HCT116 (cell line): ENCODE results near the gene ESR1.

Source experiments
- EGR1 ChIP-seq: IDR thresholded peaks from 2 replicates; pipeline ENCODE4 v1.6.1; 2012; ENCODE audit warnings: low read depth
- EZH2 ChIP-seq: fragments of 200-600 bp; sonication (generic); IDR thresholded peaks from 2 replicates; pipeline ENCODE4 v1.6.1; 2017; ENCODE audit warnings: antibody characterized with exemption, mixed run types
- EZH2phosphoT487 ChIP-seq: fragments of 200-600 bp; IDR thresholded peaks from 2 replicates; pipeline ENCODE4 v1.6.1; 2018; ENCODE audit warnings: antibody characterized with exemption, borderline replicate concordance
- POLR2AphosphoS5 ChIP-seq: IDR thresholded peaks from 2 replicates; pipeline ENCODE4 v1.6.1; 2011; ENCODE audit warnings: mild to moderate bottlenecking, low read depth, low read length, moderate library complexity
- TCF7L2 ChIP-seq: IDR thresholded peaks from 2 replicates; pipeline ENCODE4 v1.7.0; 2011; ENCODE audit warnings: borderline replicate concordance, inconsistent platforms; ENCODE audit not compliant: insufficient read depth, insufficient read length; ENCODE audit errors: extremely low read depth
- TF ChIP-seq, protein P1 (sequence below), 3 experiments: fragments of 200-600 bp in 1 of 3; sonication (generic) in 1 of 3; IDR thresholded peaks in 2 of 3; conservative IDR thresholded peaks in 1 of 3; 2 replicates each; pipeline ENCODE4 v1.5.1; 2012 to 2017; ENCODE audit warnings: low read depth in 2 of 3, low read length in 2 of 3, antibody characterized with exemption in 1 of 3, borderline replicate concordance in 1 of 3, control low read depth in 1 of 3, mild to moderate bottlenecking in 1 of 3, mixed read lengths in 1 of 3, mixed run types in 1 of 3, moderate library complexity in 1 of 3; ENCODE audit not compliant: insufficient read depth in 1 of 3
- TF ChIP-seq, protein P2 (sequence below): IDR thresholded peaks from 2 replicates; pipeline ENCODE4 v1.6.1; 2012
- TF ChIP-seq, protein P3 (sequence below): IDR thresholded peaks from 2 replicates; pipeline ENCODE4 v1.6.1; 2011; ENCODE audit warnings: mild to moderate bottlenecking, low read length, moderate library complexity; ENCODE audit not compliant: insufficient replicate concordance; ENCODE audit errors: extremely low read depth

DNA sequence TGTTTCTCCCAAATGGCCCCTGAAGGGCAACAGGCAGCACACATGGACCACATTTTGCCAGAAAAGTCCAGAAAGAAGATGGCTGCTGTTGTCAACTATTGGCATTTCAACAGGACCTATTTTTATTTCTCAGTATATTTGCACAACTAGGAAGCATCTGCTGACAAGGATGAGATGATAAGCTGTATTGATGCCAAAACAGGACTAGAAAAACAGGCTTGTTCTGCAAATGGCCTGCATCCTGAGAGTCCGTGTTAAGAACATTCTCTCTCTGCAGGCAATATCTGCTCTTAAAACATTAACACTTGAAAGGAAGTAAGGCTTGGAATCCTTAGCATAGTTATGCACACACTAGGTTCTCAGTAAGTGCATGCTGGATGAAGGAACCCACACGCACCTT, 283.7 kb downstream of the ESR1 start:
- TF ChIP-seq, protein P1, sequence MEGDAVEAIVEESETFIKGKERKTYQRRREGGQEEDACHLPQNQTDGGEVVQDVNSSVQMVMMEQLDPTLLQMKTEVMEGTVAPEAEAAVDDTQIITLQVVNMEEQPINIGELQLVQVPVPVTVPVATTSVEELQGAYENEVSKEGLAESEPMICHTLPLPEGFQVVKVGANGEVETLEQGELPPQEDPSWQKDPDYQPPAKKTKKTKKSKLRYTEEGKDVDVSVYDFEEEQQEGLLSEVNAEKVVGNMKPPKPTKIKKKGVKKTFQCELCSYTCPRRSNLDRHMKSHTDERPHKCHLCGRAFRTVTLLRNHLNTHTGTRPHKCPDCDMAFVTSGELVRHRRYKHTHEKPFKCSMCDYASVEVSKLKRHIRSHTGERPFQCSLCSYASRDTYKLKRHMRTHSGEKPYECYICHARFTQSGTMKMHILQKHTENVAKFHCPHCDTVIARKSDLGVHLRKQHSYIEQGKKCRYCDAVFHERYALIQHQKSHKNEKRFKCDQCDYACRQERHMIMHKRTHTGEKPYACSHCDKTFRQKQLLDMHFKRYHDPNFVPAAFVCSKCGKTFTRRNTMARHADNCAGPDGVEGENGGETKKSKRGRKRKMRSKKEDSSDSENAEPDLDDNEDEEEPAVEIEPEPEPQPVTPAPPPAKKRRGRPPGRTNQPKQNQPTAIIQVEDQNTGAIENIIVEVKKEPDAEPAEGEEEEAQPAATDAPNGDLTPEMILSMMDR (IDR thresholded peaks at IDR 0.05 in 2 of 3, conservative IDR thresholded peaks at IDR 0.05 in 1 of 3; ENCODE audit: borderline replicate concordance in 1 of 3, insufficient read depth in 1 of 3, low read depth in 2 of 3, low read length in 2 of 3): no peak
- TF ChIP-seq EGR1: no peak
- TF ChIP-seq EZH2: no peak
- TF ChIP-seq TCF7L2: no peak
- TF ChIP-seq, protein P2, sequence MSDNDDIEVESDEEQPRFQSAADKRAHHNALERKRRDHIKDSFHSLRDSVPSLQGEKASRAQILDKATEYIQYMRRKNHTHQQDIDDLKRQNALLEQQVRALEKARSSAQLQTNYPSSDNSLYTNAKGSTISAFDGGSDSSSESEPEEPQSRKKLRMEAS: no peak
- no peak for TF ChIP-seq POLR2AphosphoS5
- TF ChIP-seq, protein P3, sequence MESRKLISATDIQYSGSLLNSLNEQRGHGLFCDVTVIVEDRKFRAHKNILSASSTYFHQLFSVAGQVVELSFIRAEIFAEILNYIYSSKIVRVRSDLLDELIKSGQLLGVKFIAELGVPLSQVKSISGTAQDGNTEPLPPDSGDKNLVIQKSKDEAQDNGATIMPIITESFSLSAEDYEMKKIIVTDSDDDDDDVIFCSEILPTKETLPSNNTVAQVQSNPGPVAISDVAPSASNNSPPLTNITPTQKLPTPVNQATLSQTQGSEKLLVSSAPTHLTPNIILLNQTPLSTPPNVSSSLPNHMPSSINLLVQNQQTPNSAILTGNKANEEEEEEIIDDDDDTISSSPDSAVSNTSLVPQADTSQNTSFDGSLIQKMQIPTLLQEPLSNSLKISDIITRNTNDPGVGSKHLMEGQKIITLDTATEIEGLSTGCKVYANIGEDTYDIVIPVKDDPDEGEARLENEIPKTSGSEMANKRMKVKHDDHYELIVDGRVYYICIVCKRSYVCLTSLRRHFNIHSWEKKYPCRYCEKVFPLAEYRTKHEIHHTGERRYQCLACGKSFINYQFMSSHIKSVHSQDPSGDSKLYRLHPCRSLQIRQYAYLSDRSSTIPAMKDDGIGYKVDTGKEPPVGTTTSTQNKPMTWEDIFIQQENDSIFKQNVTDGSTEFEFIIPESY: no peak
- TF ChIP-seq EZH2phosphoT487: no peak
